ENCODE data around the gene DCLK2.

DCLK2 gene

DNA sequence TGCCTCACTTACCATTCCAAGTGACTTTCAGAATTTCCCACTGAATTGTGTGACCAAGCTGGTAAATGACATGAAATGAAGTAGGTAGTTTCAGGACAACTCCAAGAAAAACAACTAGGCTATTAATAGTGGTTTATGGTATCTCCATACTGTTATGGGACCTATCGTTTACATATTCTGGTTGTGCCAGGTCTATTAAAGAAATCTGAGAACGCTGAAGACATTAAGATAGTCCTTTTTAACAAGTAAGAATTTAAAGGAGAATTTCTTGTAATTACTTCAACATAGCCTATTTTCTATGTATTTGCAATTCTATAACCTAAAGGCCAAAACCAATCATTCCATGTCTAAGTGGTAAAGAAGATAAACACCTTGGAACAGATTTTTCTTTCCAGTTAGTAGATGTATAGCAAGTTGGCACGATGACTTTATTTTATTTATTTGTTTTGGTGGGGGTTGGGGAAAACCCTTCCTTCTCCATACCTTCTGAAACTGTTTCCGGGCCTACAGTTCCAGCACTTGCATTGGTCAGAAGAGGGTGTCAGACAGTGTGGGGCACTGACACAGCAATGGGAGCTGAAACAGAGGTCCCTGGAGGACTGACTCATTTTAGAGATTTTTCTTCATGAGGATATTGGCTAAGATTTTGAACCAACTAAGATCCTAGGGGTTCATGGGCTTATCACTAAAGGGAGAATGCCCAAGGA, 7.6 kb upstream of the DCLK2 start:
- no peak overlapping the region for H3K27ac ChIP-seq (ENCODE audit: low read length)
- no peaks in the 10 kb centered on the region for H3K36me3 ChIP-seq (ENCODE audit: insufficient read depth, low read depth, low read length)
- no peaks in the 10 kb centered on the region for H3K27me3 ChIP-seq (ENCODE audit: insufficient read depth, low read length)
- no peaks in the 10 kb centered on the region for H3K9me3 ChIP-seq (ENCODE audit: insufficient read depth, low read depth, low read length)
- no peaks in the 10 kb centered on the region for H3K4me1 ChIP-seq (ENCODE audit: insufficient read depth, low read length)
- H3K4me3 ChIP-seq (ENCODE audit: low read length): no peak overlapping the region
- H3K9ac ChIP-seq (ENCODE audit: low read depth, low read length): no peak overlapping the region

DNA sequence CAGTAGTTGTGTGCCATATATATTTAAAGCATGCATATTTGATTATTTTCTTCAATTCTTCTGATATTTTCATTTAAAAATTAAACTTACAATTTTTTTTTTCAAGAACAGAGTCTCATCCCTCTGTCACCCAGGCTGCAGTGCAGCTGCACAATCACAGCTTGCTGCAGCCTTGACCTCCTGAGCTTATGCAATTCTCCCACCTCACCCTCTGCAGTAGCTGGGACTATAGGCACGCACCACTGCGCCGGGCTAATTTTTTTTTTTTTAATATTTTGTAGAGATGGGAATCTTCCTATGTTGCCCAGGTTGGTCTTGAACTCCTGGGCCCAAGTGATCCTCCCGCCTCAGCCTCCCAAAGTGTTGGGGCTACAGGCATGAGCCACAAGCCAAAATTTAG, 5.8 kb upstream of the DCLK2 start:
- H3K27ac ChIP-seq (ENCODE audit: low read length): no peak overlapping the region
- H3K9ac ChIP-seq (ENCODE audit: low read depth, low read length): no peak overlapping the region
- no peak overlapping the region for H3K4me3 ChIP-seq (ENCODE audit: low read length)
- H3K9me3 ChIP-seq (ENCODE audit: insufficient read depth, low read depth, low read length): no peaks in the 10 kb centered on the region
- H3K36me3 ChIP-seq (ENCODE audit: insufficient read depth, low read depth, low read length): no peaks in the 10 kb centered on the region
- no peaks in the 10 kb centered on the region for H3K4me1 ChIP-seq (ENCODE audit: insufficient read depth, low read length)
- peaks cover 9% of the 10 kb centered on the region for H3K27me3 ChIP-seq (ENCODE audit: insufficient read depth, low read length)

DNA sequence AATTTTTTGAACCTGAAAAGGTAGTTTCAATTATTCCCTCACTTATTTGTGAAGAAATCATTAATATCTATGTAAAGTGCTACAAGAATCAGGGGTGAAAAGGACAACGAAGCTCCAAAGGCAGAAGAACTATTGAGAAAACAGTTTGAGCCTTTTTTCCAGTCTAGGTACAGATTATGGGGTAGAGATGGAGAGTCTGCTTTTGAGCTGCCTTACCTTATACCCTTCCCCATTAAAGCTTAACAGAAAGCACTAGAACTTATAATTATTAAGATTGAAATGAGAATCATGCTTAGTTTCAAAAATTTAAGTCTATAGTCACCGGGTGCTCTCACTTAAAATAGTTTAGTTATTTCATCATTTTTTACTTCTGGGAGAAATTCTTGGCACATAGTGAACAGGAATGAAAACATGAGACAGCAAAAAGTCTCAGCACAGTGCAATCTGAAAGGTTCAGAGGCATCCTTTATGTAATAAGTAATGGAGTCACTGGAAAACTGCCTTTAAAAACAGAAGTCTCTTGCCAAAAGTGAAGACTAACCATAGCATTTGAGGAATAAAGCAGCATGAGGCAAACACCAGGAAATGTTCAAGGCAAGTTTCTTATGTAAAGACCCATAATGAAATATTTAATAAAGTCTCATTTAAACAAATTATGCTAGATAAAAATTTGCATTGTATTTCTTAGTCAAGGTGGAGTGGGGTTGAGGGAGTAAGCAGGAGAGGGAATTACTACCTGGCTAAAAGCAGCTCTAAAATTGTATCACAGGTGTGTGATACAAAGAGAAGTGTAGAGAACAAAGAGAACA, 5.1 kb upstream of the DCLK2 start:
- H3K4me3 ChIP-seq (ENCODE audit: low read length): no peak overlapping the region
- H3K4me1 ChIP-seq (ENCODE audit: insufficient read depth, low read length): no peaks in the 10 kb centered on the region
- H3K9ac ChIP-seq (ENCODE audit: low read depth, low read length): no peak overlapping the region
- no peaks in the 10 kb centered on the region for H3K36me3 ChIP-seq (ENCODE audit: insufficient read depth, low read depth, low read length)
- H3K27ac ChIP-seq (ENCODE audit: low read length): no peak overlapping the region
- H3K27me3 ChIP-seq (ENCODE audit: insufficient read depth, low read length): peaks cover 14% of the 10 kb centered on the region
- H3K9me3 ChIP-seq (ENCODE audit: insufficient read depth, low read depth, low read length): no peaks in the 10 kb centered on the region

DNA sequence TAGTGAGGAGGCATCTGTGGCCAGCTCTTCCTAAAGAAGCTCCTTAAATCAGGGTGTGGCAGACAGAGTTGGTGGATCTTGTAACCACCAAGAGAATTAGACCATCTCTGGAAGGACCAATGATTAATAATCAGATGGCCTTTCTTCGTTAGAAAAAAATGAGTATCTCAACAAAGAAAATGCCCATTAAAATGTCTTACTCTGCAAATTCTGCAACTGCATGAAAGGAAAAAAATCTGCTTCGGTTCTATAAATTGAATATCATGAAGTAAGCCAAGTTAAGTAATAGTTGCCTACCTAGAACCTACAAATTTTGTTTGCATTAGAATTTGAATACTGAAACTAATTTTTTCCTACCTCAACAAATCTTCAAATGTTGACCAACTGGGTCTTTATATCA, 4.2 kb upstream of the DCLK2 start:
- Histone ChIP-seq H3K27me3 (ENCODE audit: insufficient read depth, low read length) (peaks cover 20% of the 10 kb centered on the region), H3K36me3 (ENCODE audit: insufficient read depth, low read depth, low read length) (no peaks in the 10 kb centered on the region), H3K9me3 (ENCODE audit: insufficient read depth, low read depth, low read length) (no peaks in the 10 kb centered on the region), H3K4me3 (ENCODE audit: low read length) (no peak overlapping the region), H3K27ac (ENCODE audit: low read length) (no peak overlapping the region), H3K9ac (ENCODE audit: low read depth, low read length) (no peak overlapping the region), H3K4me1 (ENCODE audit: insufficient read depth, low read length) (no peaks in the 10 kb centered on the region)

DNA sequence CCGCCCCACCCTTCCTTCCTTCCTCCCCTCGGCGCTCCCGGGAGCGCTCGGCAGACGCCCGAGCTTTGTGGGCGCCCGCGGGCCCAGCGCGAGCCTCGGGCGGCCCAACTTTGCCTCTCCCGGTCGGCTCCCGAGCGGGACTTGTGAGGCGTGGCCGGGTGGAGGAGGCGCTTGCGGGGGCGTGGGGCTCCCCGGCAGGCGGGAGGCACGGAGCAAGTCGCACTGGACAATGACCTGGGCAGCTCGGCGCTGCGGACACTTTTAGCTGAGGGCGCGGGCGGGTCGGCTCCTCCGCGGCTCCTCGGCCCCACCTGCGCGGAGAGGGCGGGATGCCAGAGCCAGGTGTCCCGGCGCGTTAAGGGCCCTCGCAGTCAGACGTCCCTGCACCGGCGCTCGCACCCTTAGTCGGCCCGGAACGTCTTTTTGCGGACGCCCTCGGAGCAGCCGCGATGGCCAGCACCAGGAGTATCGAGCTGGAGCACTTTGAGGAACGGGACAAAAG, 385 bp downstream of the DCLK2 start:
- no peaks in the 10 kb centered on the region for H3K36me3 ChIP-seq (ENCODE audit: insufficient read depth, low read depth, low read length)
- no peaks in the 10 kb centered on the region for H3K4me1 ChIP-seq (ENCODE audit: insufficient read depth, low read length)
- peak overlapping the region; percentile 55; the same call in 1 of the 2 replicates for H3K4me3 ChIP-seq (ENCODE audit: low read length)
- no peak overlapping the region; the same call in 1 of the 2 replicates for H3K9ac ChIP-seq (ENCODE audit: low read depth, low read length)
- no peaks in the 10 kb centered on the region for H3K9me3 ChIP-seq (ENCODE audit: insufficient read depth, low read depth, low read length)
- peaks cover 45% of the 10 kb centered on the region for H3K27me3 ChIP-seq (ENCODE audit: insufficient read depth, low read length)
- H3K27ac ChIP-seq (ENCODE audit: low read length): no peak overlapping the region

DNA sequence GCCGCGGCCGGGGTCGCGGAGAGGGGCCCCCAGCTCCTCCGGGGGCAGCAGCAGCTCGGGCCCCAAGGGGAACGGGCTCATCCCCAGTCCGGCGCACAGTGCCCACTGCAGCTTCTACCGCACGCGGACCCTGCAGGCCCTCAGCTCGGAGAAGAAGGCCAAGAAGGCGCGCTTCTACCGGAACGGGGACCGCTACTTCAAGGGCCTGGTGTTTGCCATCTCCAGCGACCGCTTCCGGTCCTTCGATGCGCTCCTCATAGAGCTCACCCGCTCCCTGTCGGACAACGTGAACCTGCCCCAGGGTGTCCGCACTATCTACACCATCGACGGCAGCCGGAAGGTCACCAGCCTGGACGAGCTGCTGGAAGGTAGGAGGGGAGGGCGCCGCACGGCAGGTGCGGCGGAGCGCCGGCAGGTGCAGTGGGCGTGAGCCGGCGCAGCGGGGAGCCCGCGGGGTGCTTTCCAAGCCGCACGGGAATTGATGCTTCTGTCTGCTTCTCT, 886 bp downstream of the DCLK2 start:
- H3K9ac ChIP-seq (ENCODE audit: low read depth, low read length): no peak overlapping the region; the same call in 1 of the 2 replicates
- no peaks in the 10 kb centered on the region for H3K9me3 ChIP-seq (ENCODE audit: insufficient read depth, low read depth, low read length)
- H3K27me3 ChIP-seq (ENCODE audit: insufficient read depth, low read length): peaks cover 45% of the 10 kb centered on the region
- H3K4me1 ChIP-seq (ENCODE audit: insufficient read depth, low read length): no peaks in the 10 kb centered on the region
- H3K27ac ChIP-seq (ENCODE audit: low read length): no peak overlapping the region
- no peaks in the 10 kb centered on the region for H3K36me3 ChIP-seq (ENCODE audit: insufficient read depth, low read depth, low read length)
- peak overlapping the region; percentile 55 for H3K4me3 ChIP-seq (ENCODE audit: low read length)

DNA sequence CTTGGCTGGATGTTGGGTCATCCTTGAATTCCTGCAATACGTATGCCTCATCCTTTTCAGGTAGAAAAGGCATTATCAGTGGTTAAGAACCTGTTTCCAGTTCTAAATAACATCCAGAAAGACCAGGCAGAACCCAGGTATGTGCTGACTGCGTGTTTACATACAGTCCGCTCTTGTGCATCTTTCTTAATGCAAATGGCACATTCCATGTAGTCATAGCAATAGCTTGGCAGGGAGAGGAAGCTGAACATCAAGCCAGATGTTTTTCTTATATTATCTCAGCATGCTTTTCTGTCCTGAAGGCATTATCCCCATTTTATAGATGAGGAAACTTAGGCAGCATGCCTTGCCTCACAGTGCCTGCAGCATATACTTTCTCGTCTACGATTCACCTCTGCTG, 2.1 kb downstream of the DCLK2 start:
- Histone ChIP-seq H3K27me3 (ENCODE audit: insufficient read depth, low read length) (peaks cover 45% of the 10 kb centered on the region), H3K4me1 (ENCODE audit: insufficient read depth, low read length) (no peaks in the 10 kb centered on the region), H3K4me3 (ENCODE audit: low read length) (no peak overlapping the region)

DNA sequence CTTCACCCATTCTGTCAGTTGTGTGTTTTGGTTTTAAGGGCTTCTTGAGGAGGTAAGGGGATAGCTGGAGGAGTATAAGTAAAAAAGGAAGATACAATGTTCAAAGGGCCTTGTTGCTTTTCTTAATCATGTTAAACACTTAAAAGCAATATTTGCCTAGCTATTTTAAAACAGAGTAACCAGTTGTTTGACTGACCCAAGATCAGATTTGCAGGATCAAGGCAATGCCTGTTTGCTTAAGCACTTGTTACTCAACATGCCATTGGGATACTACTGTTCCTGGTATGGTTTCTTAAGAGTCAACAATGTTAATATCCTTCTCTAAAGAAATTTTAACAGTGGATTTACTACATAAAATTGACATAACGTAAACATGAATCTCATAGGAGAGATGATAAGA, 2.6 kb downstream of the DCLK2 start:
- Histone ChIP-seq H3K9ac (ENCODE audit: low read depth, low read length) (no peak overlapping the region), H3K9me3 (ENCODE audit: insufficient read depth, low read depth, low read length) (no peaks in the 10 kb centered on the region), H3K4me3 (ENCODE audit: low read length) (no peak overlapping the region), H3K4me1 (ENCODE audit: insufficient read depth, low read length) (no peaks in the 10 kb centered on the region), H3K36me3 (ENCODE audit: insufficient read depth, low read depth, low read length) (no peaks in the 10 kb centered on the region), H3K27me3 (ENCODE audit: insufficient read depth, low read length) (peaks cover 45% of the 10 kb centered on the region), H3K27ac (ENCODE audit: low read length) (no peak overlapping the region)

More for the DNA sequence above, 2.1 kb downstream of the DCLK2 start:
- Histone ChIP-seq H3K27ac (ENCODE audit: low read length) (no peak overlapping the region), H3K9me3 (ENCODE audit: insufficient read depth, low read depth, low read length) (no peaks in the 10 kb centered on the region), H3K36me3 (ENCODE audit: insufficient read depth, low read depth, low read length) (no peaks in the 10 kb centered on the region), H3K9ac (ENCODE audit: low read depth, low read length) (no peak overlapping the region)

DNA sequence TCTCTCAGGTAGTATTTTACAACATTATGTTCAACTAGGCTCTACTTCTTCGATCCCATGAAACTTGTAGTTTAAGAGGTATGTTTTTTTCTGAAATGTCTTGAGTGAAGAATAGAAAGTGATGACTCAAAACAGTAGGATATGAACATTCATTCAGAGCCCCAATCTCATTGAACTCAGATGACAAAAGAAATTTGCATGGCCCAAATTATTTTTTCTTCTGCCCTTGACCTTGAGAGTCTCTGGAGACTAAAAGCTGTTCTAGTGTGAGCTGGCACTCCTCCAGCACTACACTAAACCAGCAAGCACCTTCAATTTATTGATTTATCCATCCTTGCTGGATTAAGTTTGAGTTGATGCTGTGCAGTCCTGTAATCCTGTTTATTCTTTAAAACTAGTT, 4.0 kb downstream of the DCLK2 start:
- Histone ChIP-seq H3K9ac (ENCODE audit: low read depth, low read length) (no peak overlapping the region), H3K4me3 (ENCODE audit: low read length) (no peak overlapping the region), H3K9me3 (ENCODE audit: insufficient read depth, low read depth, low read length) (no peaks in the 10 kb centered on the region), H3K36me3 (ENCODE audit: insufficient read depth, low read depth, low read length) (no peaks in the 10 kb centered on the region), H3K27ac (ENCODE audit: low read length) (no peak overlapping the region), H3K27me3 (ENCODE audit: insufficient read depth, low read length) (peaks cover 38% of the 10 kb centered on the region), H3K4me1 (ENCODE audit: insufficient read depth, low read length) (no peaks in the 10 kb centered on the region)

DNA sequence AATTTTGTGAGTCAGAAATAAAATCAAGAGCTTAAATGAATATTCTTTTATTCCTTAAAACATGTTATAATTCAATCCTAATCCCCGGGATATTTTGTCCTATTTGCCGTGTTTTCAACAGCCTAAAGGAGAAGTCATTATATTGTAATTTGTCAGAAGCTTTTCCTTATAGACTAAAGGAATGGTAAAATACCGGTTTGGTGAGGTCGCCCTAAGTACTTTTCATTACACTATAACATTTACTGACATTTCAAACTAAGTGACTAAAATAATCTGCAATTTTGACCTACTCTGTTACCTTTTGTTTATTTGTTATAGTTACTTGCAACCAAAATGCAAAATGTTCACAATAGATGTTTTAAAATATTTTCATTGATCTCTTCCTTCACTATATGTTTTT, 8.8 kb downstream of the DCLK2 start:
- Histone ChIP-seq H3K4me1 (ENCODE audit: insufficient read depth, low read length) (no peaks in the 10 kb centered on the region), H3K4me3 (ENCODE audit: low read length) (no peak overlapping the region), H3K27ac (ENCODE audit: low read length) (no peak overlapping the region), H3K9ac (ENCODE audit: low read depth, low read length) (no peak overlapping the region), H3K27me3 (ENCODE audit: insufficient read depth, low read length) (no peaks in the 10 kb centered on the region; the same call in 1 of the 2 replicates), H3K9me3 (ENCODE audit: insufficient read depth, low read depth, low read length) (no peaks in the 10 kb centered on the region), H3K36me3 (ENCODE audit: insufficient read depth, low read depth, low read length) (no peaks in the 10 kb centered on the region)

DNA sequence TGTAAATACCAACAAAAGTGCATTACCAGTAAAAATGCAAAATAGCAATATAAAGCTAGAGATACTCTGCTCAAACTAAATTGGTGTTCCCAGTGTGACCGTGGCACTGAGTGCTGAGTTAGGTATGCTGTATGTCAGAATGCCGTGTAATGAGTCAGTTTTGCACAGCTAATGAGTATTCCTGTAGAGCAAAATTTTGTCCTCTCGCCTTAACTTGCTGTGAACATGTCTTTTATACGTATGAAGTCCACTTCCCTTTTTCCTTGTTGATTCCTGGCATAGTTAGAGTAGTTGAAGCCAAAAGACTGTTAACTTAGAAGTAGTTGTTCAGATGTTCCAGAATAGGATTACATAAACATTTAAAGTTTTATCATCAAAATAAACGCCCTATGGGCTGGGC, 11.5 kb downstream of the DCLK2 start:
- H3K4me1 ChIP-seq (ENCODE audit: insufficient read depth, low read length): no peaks in the 10 kb centered on the region
- no peaks in the 10 kb centered on the region for H3K27me3 ChIP-seq (ENCODE audit: insufficient read depth, low read length)
- H3K27ac ChIP-seq (ENCODE audit: low read length): no peak overlapping the region
- no peaks in the 10 kb centered on the region for H3K9me3 ChIP-seq (ENCODE audit: insufficient read depth, low read depth, low read length)
- no peak overlapping the region for H3K4me3 ChIP-seq (ENCODE audit: low read length)
- H3K9ac ChIP-seq (ENCODE audit: low read depth, low read length): no peak overlapping the region
- H3K36me3 ChIP-seq (ENCODE audit: insufficient read depth, low read depth, low read length): no peaks in the 10 kb centered on the region

DNA sequence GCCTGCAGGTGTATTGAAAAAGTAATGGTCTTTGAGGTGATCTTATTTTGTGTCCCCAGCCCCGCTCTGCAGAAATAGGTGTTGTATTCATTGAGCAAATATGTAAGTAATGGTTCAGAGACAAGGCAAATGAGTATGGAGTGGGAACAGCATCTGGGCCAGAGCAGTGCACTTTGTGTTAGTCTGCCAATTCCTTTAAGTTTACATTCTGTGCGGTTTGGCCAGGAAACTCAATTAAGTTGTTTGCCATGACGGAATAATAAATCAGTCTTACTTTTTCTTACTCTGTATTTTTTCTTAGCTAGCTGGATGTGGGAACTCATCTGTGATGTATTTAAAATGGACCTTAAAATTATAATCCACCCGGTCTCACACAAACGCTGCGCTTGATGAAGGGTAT, 12.6 kb downstream of the DCLK2 start:
- no peak overlapping the region for H3K27ac ChIP-seq (ENCODE audit: low read length)
- H3K4me1 ChIP-seq (ENCODE audit: insufficient read depth, low read length): no peaks in the 10 kb centered on the region
- H3K36me3 ChIP-seq (ENCODE audit: insufficient read depth, low read depth, low read length): no peaks in the 10 kb centered on the region
- H3K27me3 ChIP-seq (ENCODE audit: insufficient read depth, low read length): no peaks in the 10 kb centered on the region
- no peak overlapping the region for H3K9ac ChIP-seq (ENCODE audit: low read depth, low read length)
- H3K4me3 ChIP-seq (ENCODE audit: low read length): no peak overlapping the region
- H3K9me3 ChIP-seq (ENCODE audit: insufficient read depth, low read depth, low read length): no peaks in the 10 kb centered on the region

Measured in iPS-20b (cell line).